HG03097 (cell line): ENCODE measurements around the gene MICAL2.

Experiments
- ATAC-seq: cut with Tn5 transposase; IDR thresholded peaks from one replicate; pipeline ENCODE4 v1.9.1; 2021; ENCODE audit not compliant: unreplicated experiment, low FRiP score

MICAL2 gene

GRCh38 chr11:12182676-12183541 is 72.5 kb downstream of the MICAL2 start:
- no peak for ATAC-seq

- ATAC-seq, result no peak
Observed at GRCh38 chr11:12183827-12184620, 73.6 kb downstream of the MICAL2 start.

GRCh38 chr11:12184699-12185098 is 74.3 kb downstream of the MICAL2 start:
- no peak for ATAC-seq

GRCh38 chr11:12185106-12185690 is 74.8 kb downstream of the MICAL2 start:
- ATAC-seq, result no peak

- ATAC-seq, result no peak
Observed at GRCh38 chr11:12185914-12186313, 75.5 kb downstream of the MICAL2 start.

- no peak for ATAC-seq
Observed at GRCh38 chr11:12186701-12187100, 76.3 kb downstream of the MICAL2 start.

- ATAC-seq, result no peak
Observed at GRCh38 chr11:12187399-12187798, 77.0 kb downstream of the MICAL2 start.

GRCh38 chr11:12188548-12189317 is 78.3 kb downstream of the MICAL2 start:
- ATAC-seq, result no peak

- ATAC-seq, result no peak
Observed at GRCh38 chr11:12189543-12190235, 79.3 kb downstream of the MICAL2 start.

GRCh38 chr11:12190511-12190910 is 80.1 kb downstream of the MICAL2 start:
- no peak for ATAC-seq

- ATAC-seq, result no peak
Observed at GRCh38 chr11:12192794-12193514, 82.6 kb downstream of the MICAL2 start.

- ATAC-seq, result no peak
Observed at GRCh38 chr11:12193515-12194336, 83.3 kb downstream of the MICAL2 start.

- peak; percentile 75 for ATAC-seq
Observed at GRCh38 chr11:12195768-12196167, 85.4 kb downstream of the MICAL2 start.

GRCh38 chr11:12196308-12196707 is 85.9 kb downstream of the MICAL2 start:
- ATAC-seq, result no peak

GRCh38 chr11:12196872-12197271 is 86.5 kb downstream of the MICAL2 start:
- no peak for ATAC-seq

GRCh38 chr11:12198251-12199222 is 88.1 kb downstream of the MICAL2 start:
- no peak for ATAC-seq

GRCh38 chr11:12199231-12199948 is 89.0 kb downstream of the MICAL2 start:
- ATAC-seq, result no peak
